ENCODE measurements around the gene NOG. TPM values are rescaled to one million over a fixed set of nuclear protein-coding genes. Genes with fewer than 3 reads are reported as not detected.

Gene NOG
- total RNA-seq, 1 experiment from 2014 or later: not detected

GRCh38 chr17:56614522-56614921 lies 21.0 kb downstream of the NOG start:
- in situ Hi-C loops (cut with HindIII; ENCODE audit: low pct_unique_long_range_greater_than_20kb, low sequenced_read_pairs): no loop called here

GRCh38 chr17:56616239-56616638 lies 22.7 kb downstream of the NOG start:
- in situ Hi-C loops (cut with HindIII; ENCODE audit: low pct_unique_long_range_greater_than_20kb, low sequenced_read_pairs): no loop called here
- no peak for DNase-seq (ENCODE audit: low read depth, low spot score)

More at GRCh38 chr17:56614522-56614921, 21.0 kb downstream of the NOG start:
- no peak for DNase-seq (ENCODE audit: low read depth, low spot score)

GRCh38 chr17:56623383-56623782 lies 29.9 kb downstream of the NOG start:
- in situ Hi-C loops (cut with HindIII; ENCODE audit: low pct_unique_long_range_greater_than_20kb, low sequenced_read_pairs): no loop called here
- DNase-seq (ENCODE audit: low read depth, low spot score): no peak

GRCh38 chr17:56624309-56624708 lies 30.8 kb downstream of the NOG start:
- in situ Hi-C loops (cut with HindIII; ENCODE audit: low pct_unique_long_range_greater_than_20kb, low sequenced_read_pairs): no loop called here
- no peak for DNase-seq (ENCODE audit: low read depth, low spot score)

GRCh38 chr17:56624912-56625311 lies 31.4 kb downstream of the NOG start:
- DNase-seq (ENCODE audit: low read depth, low spot score): no peak
- in situ Hi-C loops (cut with HindIII; ENCODE audit: low pct_unique_long_range_greater_than_20kb, low sequenced_read_pairs): no loop called here

GRCh38 chr17:56629531-56630075 lies 36.1 kb downstream of the NOG start:
- in situ Hi-C loops (cut with HindIII; ENCODE audit: low pct_unique_long_range_greater_than_20kb, low sequenced_read_pairs): no loop called here
- peak; percentile 59 for DNase-seq (ENCODE audit: low read depth, low spot score)

- in situ Hi-C loops (cut with HindIII; ENCODE audit: low pct_unique_long_range_greater_than_20kb, low sequenced_read_pairs): no loop called here
- DNase-seq (ENCODE audit: low read depth, low spot score): no peak
These were observed 36.7 kb downstream of the NOG start for GRCh38 chr17:56630202-56630601.

GRCh38 chr17:56633681-56634080 lies 40.2 kb downstream of the NOG start:
- in situ Hi-C loops (cut with HindIII; ENCODE audit: low pct_unique_long_range_greater_than_20kb, low sequenced_read_pairs): no loop called here
- no peak for DNase-seq (ENCODE audit: low read depth, low spot score)

- no peak for DNase-seq (ENCODE audit: low read depth, low spot score)
- in situ Hi-C loops (cut with HindIII; ENCODE audit: low pct_unique_long_range_greater_than_20kb, low sequenced_read_pairs): no loop called here
These were observed 42.1 kb downstream of the NOG start for GRCh38 chr17:56635641-56636040.

- in situ Hi-C loops (cut with HindIII; ENCODE audit: low pct_unique_long_range_greater_than_20kb, low sequenced_read_pairs): no loop called here
- DNase-seq (ENCODE audit: low read depth, low spot score): no peak
These were observed 42.8 kb downstream of the NOG start for GRCh38 chr17:56636265-56636664.

GRCh38 chr17:56637254-56637653 lies 43.8 kb downstream of the NOG start:
- in situ Hi-C loops (cut with HindIII; ENCODE audit: low pct_unique_long_range_greater_than_20kb, low sequenced_read_pairs): no loop called here
- DNase-seq (ENCODE audit: low read depth, low spot score): peak; percentile 24

GRCh38 chr17:56638591-56639051 lies 45.1 kb downstream of the NOG start:
- DNase-seq (ENCODE audit: low read depth, low spot score): no peak
- in situ Hi-C loops (cut with HindIII; ENCODE audit: low pct_unique_long_range_greater_than_20kb, low sequenced_read_pairs): no loop called here

GRCh38 chr17:56639517-56639916 lies 46.0 kb downstream of the NOG start:
- in situ Hi-C loops (cut with HindIII; ENCODE audit: low pct_unique_long_range_greater_than_20kb, low sequenced_read_pairs): no loop called here

GRCh38 chr17:56640116-56640515 lies 46.6 kb downstream of the NOG start:
- DNase-seq (ENCODE audit: low read depth, low spot score): no peak
- in situ Hi-C loops (cut with HindIII; ENCODE audit: low pct_unique_long_range_greater_than_20kb, low sequenced_read_pairs): loop anchor here (5.0 kb wide), 1 partner anchor 58 kb away; no protein-coding TSS in a partner anchor

More at GRCh38 chr17:56639517-56639916, 46.0 kb downstream of the NOG start:
- DNase-seq (ENCODE audit: low read depth, low spot score): no peak

- in situ Hi-C loops (cut with HindIII; ENCODE audit: low pct_unique_long_range_greater_than_20kb, low sequenced_read_pairs): loop anchor here (5.0 kb wide), 1 partner anchor 59 kb away; no protein-coding TSS in a partner anchor
- no peak for DNase-seq (ENCODE audit: low read depth, low spot score)
These were observed 47.9 kb downstream of the NOG start for GRCh38 chr17:56641373-56641772.

- DNase-seq (ENCODE audit: low read depth, low spot score): no peak
- in situ Hi-C loops (cut with HindIII; ENCODE audit: low pct_unique_long_range_greater_than_20kb, low sequenced_read_pairs): loop anchor here (5.0 kb wide), 1 partner anchor 60 kb away; no protein-coding TSS in a partner anchor
These were observed 48.4 kb downstream of the NOG start for GRCh38 chr17:56641894-56642293.

GRCh38 chr17:56642424-56642823 lies 48.9 kb downstream of the NOG start:
- in situ Hi-C loops (cut with HindIII; ENCODE audit: low pct_unique_long_range_greater_than_20kb, low sequenced_read_pairs): loop anchor here (5.0 kb wide), 1 partner anchor 60 kb away; no protein-coding TSS in a partner anchor
- no peak for DNase-seq (ENCODE audit: low read depth, low spot score)
